Erythroblast (primary cell): ENCODE data around the gene TTLL8.

Source experiments
- GATA1 ChIP-seq: IDR thresholded peaks from 2 replicates; pipeline ENCODE4 v1.6.1; 2011; ENCODE audit warnings: low read depth, mild to moderate bottlenecking, control low read depth, low read length, moderate library complexity
- POLR2A ChIP-seq: IDR thresholded peaks from 2 replicates; pipeline ENCODE4 v1.6.1; 2011; ENCODE audit warnings: mild to moderate bottlenecking, low read length

DNA sequence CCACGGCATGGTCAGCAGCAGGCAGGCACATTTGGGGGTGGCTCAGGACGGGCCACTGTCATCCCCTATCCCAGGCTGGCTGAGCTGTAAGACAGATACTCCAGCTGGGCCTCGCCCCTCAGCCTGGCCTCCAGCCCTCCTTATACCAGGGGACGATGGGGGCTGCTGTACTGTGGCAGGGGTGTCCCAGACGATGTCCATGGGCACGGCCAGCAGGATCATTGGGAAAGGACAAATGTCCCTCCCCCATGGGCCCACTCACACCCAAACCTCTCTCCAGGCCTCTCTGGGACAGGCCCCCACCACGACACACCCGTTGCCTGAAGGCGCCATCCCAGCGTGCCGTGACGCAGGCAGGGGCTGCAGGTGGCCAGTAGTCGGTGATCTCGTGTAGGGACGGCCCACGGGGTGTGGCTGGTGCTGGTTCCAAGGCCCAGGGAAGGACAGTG lies 44.0 kb downstream of the TTLL8 start:
- no peak for TF ChIP-seq POLR2A
- no peak for TF ChIP-seq GATA1
